CD4-positive, alpha-beta T cell treated with Interleukin-12 subunit alpha and Interleukin-12 subunit beta, for 1 hour (primary cell): ENCODE results near the gene MBTPS1.
"Not testable (repeated sequence)": the region's sequence is repeated elsewhere in the genome, so short reads cannot be mapped to it uniquely, and the experiment has no call there.

ENCODE experiments used
- DNase-seq: peaks from one replicate; pipeline ENCODE4 v3.0.0-alpha.2; 2020

MBTPS1 gene

DNA sequence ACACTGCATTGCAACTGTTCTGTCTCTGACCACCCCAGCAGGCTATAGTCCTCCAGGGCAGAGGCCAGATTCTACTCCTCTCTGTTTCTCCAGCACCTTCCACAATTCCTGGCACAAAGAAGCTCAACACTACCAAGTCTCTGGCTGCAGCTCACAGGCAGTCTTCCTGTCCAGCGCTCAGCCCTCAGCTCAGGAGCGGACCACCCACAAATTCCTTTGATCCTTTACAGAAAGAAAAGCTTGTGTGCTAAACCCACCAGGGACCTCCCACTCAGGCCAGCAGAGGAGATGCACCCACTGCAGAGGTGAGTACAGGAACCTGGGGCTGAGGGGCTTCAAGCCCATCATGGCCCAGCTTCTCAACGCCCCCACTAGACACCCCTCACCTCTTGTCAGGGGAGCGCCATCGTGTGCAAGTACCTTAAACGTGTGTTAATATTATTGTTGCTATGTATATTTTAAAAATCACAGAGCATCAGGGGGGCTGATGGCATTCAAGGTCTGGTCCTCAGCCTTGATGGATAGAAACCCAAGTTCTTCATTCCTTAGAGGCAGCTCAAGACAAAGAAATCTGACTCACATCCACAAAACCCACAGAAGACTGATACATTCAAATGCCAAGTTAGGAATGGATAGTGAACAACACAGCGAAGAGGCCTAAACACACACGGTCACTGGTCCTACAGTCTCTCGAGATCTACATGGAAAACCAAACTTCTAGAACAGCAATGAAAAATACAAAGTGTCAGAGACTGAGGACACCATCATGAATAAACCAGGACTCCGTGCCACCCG lies 19.8 kb upstream of the MBTPS1 start:
- no peak for DNase-seq

- DNase-seq, result no peak
Measured at GRCh38 chr16:84132527-84133285, 16.0 kb upstream of the MBTPS1 start.

- DNase-seq, result no peak
Measured at GRCh38 chr16:84131117-84131516, 14.4 kb upstream of the MBTPS1 start.

- no peak for DNase-seq
Measured at GRCh38 chr16:84124257-84125073, 7.7 kb upstream of the MBTPS1 start.

DNA sequence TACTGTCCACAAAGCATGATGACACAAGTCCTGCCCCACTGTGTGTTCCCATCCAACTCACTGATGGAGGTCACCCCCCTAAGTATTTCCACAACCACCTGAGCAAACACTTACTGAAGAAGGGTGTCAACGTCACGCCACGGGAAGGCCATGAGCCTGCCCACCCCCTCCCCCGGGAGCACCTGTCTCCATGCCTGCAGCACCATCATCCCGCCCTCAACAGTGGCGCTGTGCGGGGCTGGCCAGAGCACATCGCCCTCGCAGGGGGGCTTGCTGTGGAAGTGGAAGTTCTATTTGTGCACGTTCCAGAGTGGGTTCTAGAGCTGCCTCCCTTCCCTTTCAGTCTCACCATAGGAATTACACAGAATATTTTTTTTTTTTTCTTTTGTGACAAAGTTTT lies 4.3 kb upstream of the MBTPS1 start:
- no peak for DNase-seq

DNA sequence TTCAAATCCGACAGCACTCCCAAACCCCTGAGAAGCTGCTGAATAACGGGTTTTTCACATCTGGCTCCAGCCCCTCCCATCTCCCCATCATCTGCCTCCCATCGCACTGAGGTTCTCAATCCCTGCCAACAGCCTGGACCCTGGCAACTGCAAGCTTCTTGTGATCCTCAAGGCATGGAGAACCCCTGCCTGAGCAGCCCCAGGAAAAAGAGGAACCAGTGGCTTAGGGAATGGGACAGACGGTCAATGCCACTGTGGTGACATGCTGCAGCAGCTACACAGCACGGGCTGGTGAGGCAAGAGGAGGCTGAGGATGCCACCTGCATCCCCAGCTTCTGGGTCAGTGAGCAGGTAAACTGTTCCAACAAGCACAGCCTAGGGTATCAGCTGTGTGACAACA lies 3.3 kb upstream of the MBTPS1 start:
- no peak for DNase-seq

DNA sequence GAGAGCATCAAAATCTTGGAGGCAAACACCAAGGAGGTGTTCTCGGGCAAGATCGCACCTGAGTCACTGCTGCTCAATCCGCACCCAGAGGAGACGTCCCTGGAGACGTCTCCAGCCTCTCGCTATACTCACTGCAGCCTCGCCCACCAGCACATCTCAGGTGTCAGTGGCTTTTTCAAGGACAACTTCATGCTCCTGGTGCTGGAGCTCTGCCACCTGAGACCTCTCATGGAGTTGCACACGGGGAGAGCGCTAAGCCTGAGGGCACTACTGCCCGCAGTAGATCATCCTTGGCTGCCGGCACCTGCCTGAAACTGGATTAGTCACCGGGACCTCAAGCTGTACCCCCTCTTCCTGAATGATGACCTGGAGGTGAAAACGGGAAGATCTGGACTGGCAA lies 2.6 kb upstream of the MBTPS1 start:
- DNase-seq, result no peak

DNA sequence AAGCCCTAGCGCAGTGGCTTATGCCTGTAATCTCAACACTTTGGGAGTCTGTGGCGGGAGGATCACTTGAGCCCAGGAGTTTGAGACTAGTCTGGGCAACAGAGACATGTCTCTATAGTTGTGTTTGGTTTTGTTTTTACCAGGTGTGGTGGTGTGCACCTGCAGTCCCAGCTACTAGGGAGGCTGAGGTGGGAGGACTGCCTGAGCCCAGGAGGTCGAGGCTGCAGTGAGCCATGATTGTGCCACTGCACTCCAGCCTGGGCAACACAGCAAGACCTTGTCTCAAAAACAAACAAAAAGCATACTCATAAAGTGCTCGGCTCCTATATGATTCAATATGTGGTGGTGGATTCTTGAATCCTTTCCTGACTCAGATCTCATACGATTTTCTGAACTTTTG lies 1.6 kb upstream of the MBTPS1 start:
- DNase-seq, result not testable (repeated sequence)

- no peak for DNase-seq
Measured at GRCh38 chr16:84117494-84117843, 727 bp upstream of the MBTPS1 start.

DNA sequence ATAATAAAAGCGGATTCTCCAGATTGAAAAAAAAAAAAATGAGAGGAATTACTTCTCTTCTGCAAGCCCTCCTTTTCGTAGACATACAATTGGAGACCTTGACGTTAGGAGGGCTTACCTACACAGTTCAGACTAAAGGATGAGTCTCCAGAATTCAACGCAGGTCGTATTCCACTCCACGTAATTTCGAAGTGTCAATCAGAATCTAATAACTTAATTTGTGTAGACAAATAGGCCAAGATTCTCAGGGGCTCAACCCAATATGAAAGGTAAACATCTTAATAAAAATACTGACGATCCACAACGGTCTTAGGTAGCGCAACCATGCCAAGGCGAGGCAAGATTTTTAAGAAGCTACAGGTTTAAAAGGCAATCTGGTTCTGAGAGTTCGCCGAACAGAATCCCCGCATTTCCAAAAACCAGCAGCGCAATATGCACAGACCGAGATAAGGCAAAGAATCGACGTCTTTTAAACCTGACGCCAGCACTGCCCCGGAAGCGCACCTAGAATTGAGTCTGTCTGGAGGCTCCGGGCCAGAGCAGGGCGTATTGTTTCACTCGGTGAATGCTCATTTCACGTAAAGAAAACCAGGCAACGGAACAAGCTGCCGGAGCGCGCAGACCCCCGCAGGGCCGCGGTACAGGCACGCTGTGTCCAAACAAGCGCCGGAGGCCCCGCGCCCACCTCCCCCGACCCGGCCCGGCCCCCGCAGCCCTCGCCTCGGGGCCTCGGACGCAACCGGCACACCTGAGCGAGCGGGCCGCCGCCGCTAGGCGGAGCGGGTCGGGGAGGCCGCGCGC lies 623 bp downstream of the MBTPS1 start:
- peak; percentile 63 for DNase-seq

GRCh38 chr16:84111949-84112348 lies 4.8 kb downstream of the MBTPS1 start:
- not testable (repeated sequence) for DNase-seq

DNA sequence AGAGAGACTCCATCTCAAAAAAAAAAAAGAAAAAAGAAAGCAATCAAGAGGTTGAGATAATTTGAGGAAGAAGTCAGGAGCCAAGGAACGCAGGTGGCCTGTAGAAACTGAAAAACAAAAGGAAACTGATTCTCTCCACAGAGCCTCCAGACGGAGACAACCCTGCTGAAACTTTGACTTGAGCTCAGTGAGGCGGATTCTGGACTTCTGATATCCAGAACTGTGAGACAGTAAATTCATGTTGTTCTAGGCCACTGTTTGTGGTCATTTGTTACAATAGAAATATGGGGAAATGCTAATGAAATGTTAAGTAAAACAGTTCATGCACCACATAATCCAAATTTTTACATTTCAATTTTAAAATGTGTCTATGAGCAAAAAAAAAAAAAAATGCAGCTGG lies 5.2 kb downstream of the MBTPS1 start:
- no peak for DNase-seq

DNA sequence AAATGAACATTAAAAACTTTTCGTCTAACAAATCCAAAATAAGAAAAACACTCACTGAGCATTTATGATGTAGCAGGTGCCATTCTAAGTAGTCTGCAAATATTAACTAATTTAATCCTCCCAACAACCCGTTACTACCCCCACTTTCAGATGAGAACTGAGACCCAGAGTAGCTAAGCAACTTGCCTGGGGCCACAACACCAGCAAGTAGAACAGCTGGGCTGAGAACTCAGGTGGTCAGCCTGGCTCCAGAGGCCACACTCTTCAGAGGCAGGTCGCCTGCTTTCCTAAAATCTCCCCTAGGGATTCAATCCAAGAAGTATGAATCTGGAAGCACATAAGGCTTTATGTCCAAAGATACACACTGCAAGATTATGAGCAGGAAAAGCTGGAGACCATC lies 6.2 kb downstream of the MBTPS1 start:
- DNase-seq, result no peak

DNA sequence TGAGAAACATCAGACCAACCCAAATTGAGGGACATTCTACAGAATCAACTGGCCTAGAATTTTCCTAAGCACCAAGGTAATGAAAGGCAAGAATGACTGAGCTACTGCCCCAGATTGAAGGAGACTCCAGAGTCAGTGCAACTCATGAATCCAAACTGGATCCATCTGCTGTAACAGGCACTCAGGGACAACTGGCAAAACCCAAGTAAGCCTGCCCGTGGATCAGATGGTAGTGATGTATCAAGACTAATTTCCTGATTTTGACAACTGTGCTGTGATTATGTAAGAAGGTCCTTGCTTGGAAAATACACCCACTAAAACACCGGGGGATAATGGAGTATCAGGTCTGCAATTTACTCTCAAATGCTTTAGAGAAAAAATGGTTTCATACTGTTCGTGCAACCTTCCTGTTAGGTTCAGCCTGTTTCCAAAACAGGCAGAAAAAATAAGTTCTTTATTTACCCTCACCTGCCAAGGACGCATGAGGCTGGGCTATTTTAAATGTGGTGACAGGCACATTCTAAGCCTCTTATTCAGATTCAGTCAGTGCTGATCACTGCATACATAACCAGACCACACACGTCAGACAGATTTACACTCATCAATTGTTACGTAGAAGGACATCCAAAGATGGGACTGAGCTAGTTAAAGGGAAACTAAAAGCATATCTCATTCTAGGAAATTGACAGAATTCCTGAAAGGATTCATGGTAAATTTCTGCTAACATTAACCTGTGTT lies 7.0 kb downstream of the MBTPS1 start:
- DNase-seq, result no peak

DNA sequence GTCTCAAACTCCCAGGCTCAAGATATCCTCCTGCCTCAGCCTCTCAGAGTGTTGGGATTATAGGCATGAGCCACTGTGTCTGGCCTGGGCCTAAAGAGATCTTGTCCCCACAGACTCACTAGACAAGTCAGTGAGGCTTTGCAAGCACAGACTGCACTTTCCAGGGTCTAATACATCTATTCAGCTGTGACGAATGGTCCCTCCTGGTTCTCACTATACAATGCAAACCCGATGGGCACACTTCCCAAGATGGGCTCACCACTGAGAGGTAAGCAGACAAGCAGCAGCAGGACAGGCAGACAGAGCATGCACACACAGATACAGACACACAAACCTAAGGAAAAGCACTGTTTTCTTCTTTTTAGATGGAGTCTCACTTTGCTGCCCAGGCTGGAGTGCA lies 8.8 kb downstream of the MBTPS1 start:
- DNase-seq, result no peak

DNA sequence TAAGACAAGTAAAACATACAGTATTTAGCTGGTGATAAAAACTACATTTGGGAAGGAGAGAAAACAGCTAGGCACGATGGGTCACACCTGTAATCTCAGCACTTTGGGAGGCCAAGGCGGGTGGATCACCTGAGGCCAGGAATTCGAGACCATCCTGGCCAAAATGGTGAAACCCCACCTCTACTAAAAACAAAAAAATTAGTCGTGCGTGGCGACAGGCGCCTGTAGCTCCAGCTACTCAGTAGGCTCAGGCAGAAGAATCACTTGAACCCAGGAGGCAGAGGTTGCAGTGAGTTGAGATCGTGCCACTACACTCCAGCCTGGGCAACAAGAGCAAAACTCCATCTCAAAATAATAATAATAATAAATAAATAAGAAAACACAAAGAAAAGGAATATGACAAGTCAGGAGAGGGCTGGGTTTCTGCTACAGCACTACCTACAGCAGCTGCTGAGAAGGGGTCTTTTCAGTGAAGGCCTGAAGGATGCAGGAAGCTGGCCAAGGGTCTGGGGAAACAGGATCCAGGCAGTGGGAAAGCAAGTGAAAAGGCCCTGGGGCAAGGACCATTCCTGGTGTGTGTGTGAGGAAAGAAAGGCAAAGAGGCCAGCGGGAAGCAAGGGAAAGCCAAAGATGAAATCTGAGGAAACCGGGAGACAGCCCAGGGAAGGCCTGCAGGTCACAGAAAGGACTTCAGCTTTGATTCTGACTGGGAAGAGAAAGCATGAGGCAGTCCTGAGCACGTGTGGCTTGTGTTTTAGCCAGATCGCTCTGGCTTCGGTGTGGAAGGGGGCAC lies 10.6 kb downstream of the MBTPS1 start:
- DNase-seq, result no peak

DNA sequence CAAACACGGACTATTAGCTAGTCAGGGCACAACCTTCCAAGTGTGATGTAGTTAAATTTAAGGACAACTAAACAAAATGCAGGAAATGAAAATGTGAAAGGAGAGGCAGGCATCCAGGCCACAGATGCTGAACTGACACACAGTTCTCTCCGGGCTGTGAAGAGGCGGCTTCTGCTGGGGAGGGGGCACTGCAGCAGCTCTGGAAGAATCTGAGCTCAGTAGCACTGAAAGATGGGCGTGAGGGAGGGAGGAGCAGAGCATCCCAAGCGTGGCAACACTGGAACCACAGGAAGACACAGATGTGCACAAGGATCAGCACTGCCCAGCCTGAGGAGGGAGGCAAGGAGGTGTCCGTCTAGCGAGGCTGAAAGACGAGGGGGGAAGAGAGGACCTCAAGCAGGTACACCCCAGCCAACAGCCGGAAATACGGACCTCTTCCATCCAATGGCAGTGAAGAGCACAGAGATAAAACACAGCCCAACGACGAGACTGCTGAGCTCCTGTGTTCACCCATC lies 11.4 kb downstream of the MBTPS1 start:
- no peak for DNase-seq

- no peak for DNase-seq
Measured at GRCh38 chr16:84104231-84104630, 12.5 kb downstream of the MBTPS1 start.

GRCh38 chr16:84103678-84104077 lies 13.1 kb downstream of the MBTPS1 start:
- DNase-seq, result no peak

GRCh38 chr16:84098939-84099338 lies 17.8 kb downstream of the MBTPS1 start:
- DNase-seq, result no peak

GRCh38 chr16:84096447-84097005 lies 20.2 kb downstream of the MBTPS1 start:
- no peak for DNase-seq
